Esophagus muscularis mucosa (tissue), 4 donors: Measurements from ENCODE around the gene ZNF385A. TPM values are rescaled to one million over a fixed set of nuclear protein-coding genes. Genes with fewer than 3 reads are reported as not detected.

Experiments
- DNase-seq: peaks from one replicate; pipeline ENCODE4 v3.0.0-alpha.2; 2017; ENCODE audit errors: extremely low spot score
- H3K27ac ChIP-seq, 4 donors: fragments of 200-600 bp; sonication (generic); replicated peaks in 1 of 4; 1 replicate in 3 of 4; 2 replicates in 1 of 4; pipeline ENCODE4 v1.5.1; 2016 to 2019; ENCODE audit warnings: mild to moderate bottlenecking in 1 of 4
- H3K27me3 ChIP-seq, 4 donors: fragments of 200-600 bp; sonication (generic); one replicate each; pipeline versions ENCODE4 v1.5.1 to v1.6.0; 2016 to 2019
- H3K36me3 ChIP-seq, 4 donors: fragments of 200-600 bp; sonication (generic); one replicate each; pipeline ENCODE4 v1.5.1; 2016 to 2019
- H3K4me1 ChIP-seq, 4 donors: fragments of 200-600 bp; sonication (generic); one replicate each; pipeline ENCODE4 v1.5.1; 2016 to 2019
- H3K4me3 ChIP-seq, 4 donors: fragments of 200-600 bp; sonication (generic); 1 replicate in 2 of 4; 2 replicates in 2 of 4; pipeline ENCODE4 v1.5.1; 2016 to 2019; ENCODE audit warnings: mild to moderate bottlenecking in 4 of 4, moderate library complexity in 1 of 4
- H3K9me3 ChIP-seq, 4 donors: fragments of 200-600 bp; sonication (generic); 1 replicate in 3 of 4; 2 replicates in 1 of 4; pipeline ENCODE4 v1.5.1; 2016 to 2019
- CTCF ChIP-seq, 3 experiments: fragments of 200-600 bp in 2 of 3; fragments of 450-650 bp in 1 of 3; sonication (generic) in 2 of 3; IDR thresholded peaks; one replicate each; pipeline ENCODE4 v1.5.1; 2017 to 2019; ENCODE audit warnings: antibody characterized with exemption in 3 of 3, mild to moderate bottlenecking in 2 of 3, moderate library complexity in 1 of 3
- EP300 ChIP-seq: sonication (generic); formaldehyde crosslinking; IDR thresholded peaks from one replicate; pipeline ENCODE4 v1.6.1; 2017; ENCODE audit warnings: antibody characterized with exemption
- POLR2A ChIP-seq: fragments of 450-650 bp; IDR thresholded peaks from one replicate; pipeline ENCODE4 v1.6.1; 2017; ENCODE audit warnings: antibody characterized with exemption, moderate library complexity, mild to moderate bottlenecking, low read depth
- POLR2AphosphoS5 ChIP-seq, 2 donors: sonication (generic); formaldehyde crosslinking; IDR thresholded peaks; one replicate each; pipeline ENCODE4 v1.6.1; 2017; ENCODE audit warnings: antibody characterized with exemption in 2 of 2
- WGBS: methylation state at CpG from one replicate; pipeline ENCODE4 v1.1.5; 2018; 5-methylcytosine and 5-hydroxymethylcytosine counted together
- intact Hi-C: fragments of 100-400 bp; cut with DNase I; formaldehyde crosslinking; loops from one replicate; pipeline ENCODE4 v1.15.1; 2023
- total RNA-seq, 4 donors: library from RNA; depleted of rRNA; stranded (reverse); fragments of >200 nt; gene quantifications; one replicate each; pipeline versions ENCODE4 v1.1.0 to v1.2.1, GENCODE V29; 2016

The ZNF385A gene
- total RNA-seq, 4 donors from 2014 or later, result 15.7 to 32.6 (median 19.4) TPM

GRCh38 chr12:54397157-54397556 is 12.6 kb upstream of the ZNF385A start:
- H3K4me1 ChIP-seq, result peaks cover 0 to 34% (median 22%) of the 10 kb centered on the region in 4 donors
- no peak overlapping the region for H3K4me3 ChIP-seq
- 100% methylated on average over 1 of the region's 1 CpG for WGBS
- peaks cover 75 to 94% (median 83%) of the 10 kb centered on the region in 4 donors for H3K36me3 ChIP-seq
- TF ChIP-seq EP300, result no peak
- TF ChIP-seq POLR2AphosphoS5 (IDR thresholded peaks at IDR 0.05), result peak in 1 of 2 donors; percentile 67
- H3K27me3 ChIP-seq, result no peaks in the 10 kb centered on the region
- H3K9me3 ChIP-seq, result no peaks in the 10 kb centered on the region
- no peak for DNase-seq
- intact Hi-C loops, result no loop called here
- peak overlapping the region in 2 of 4 donors; percentile 11 to 27 for H3K27ac ChIP-seq

GRCh38 chr12:54395545-54395944 is 11.0 kb upstream of the ZNF385A start:
- no peaks in the 10 kb centered on the region for H3K27me3 ChIP-seq
- intact Hi-C loops, result no loop called here
- no peaks in the 10 kb centered on the region for H3K9me3 ChIP-seq
- H3K27ac ChIP-seq, result peak overlapping the region in 1 of 4 donors; percentile 68
- TF ChIP-seq CTCF (IDR thresholded peaks at IDR 0.05) (no peak), POLR2AphosphoS5 (IDR thresholded peaks at IDR 0.05) (peak in 1 of 2 donors; percentile 7)
- H3K4me3 ChIP-seq, result no peak overlapping the region
- peaks cover 59 to 78% (median 67%) of the 10 kb centered on the region in 4 donors for H3K36me3 ChIP-seq
- peaks cover 8 to 50% (median 30%) of the 10 kb centered on the region in 4 donors for H3K4me1 ChIP-seq
- no peak for DNase-seq

GRCh38 chr12:54394986-54395385 is 10.5 kb upstream of the ZNF385A start:
- H3K9me3 ChIP-seq, result no peaks in the 10 kb centered on the region
- TF ChIP-seq POLR2A (no peak), EP300 (no peak), CTCF (IDR thresholded peaks at IDR 0.05) (no peak), POLR2AphosphoS5 (IDR thresholded peaks at IDR 0.05) (peak in 1 of 2 donors; percentile 44)
- peaks cover 53 to 72% (median 61%) of the 10 kb centered on the region in 4 donors for H3K36me3 ChIP-seq
- no peaks in the 10 kb centered on the region for H3K27me3 ChIP-seq
- no peak for DNase-seq
- peaks cover 8 to 56% (median 29%) of the 10 kb centered on the region in 4 donors for H3K4me1 ChIP-seq
- no peak overlapping the region for H3K4me3 ChIP-seq
- WGBS, result 88% methylated on average over 1 of the region's 1 CpG
- H3K27ac ChIP-seq, result peak overlapping the region in 3 of 4 donors; percentile 30 to 68 (median 51)
- intact Hi-C loops, result no loop called here

GRCh38 chr12:54394281-54394719 is 9.8 kb upstream of the ZNF385A start:
- DNase-seq, result no peak
- Histone ChIP-seq H3K27me3 (no peaks in the 10 kb centered on the region), H3K4me1 (peaks cover 8 to 51% (median 27%) of the 10 kb centered on the region in 4 donors), H3K36me3 (peaks cover 47 to 65% (median 54%) of the 10 kb centered on the region in 4 donors), H3K27ac (peak overlapping the region in 3 of 4 donors; percentile 30 to 68 (median 51)), H3K4me3 (no peak overlapping the region), H3K9me3 (no peaks in the 10 kb centered on the region)
- WGBS, result 46% methylated on average over 4 of the region's 4 CpGs
- TF ChIP-seq POLR2A (no peak), POLR2AphosphoS5 (IDR thresholded peaks at IDR 0.05) (peak in 1 of 2 donors; percentile 23), EP300 (no peak), CTCF (IDR thresholded peaks at IDR 0.05) (peak; percentile 53 to 76 (median 54))
- intact Hi-C loops, result no loop called here

- intact Hi-C loops, result no loop called here
- DNase-seq, result no peak
- H3K36me3 ChIP-seq, result peaks cover 41 to 60% (median 49%) of the 10 kb centered on the region in 4 donors
- H3K9me3 ChIP-seq, result no peaks in the 10 kb centered on the region
- 68% methylated on average over 3 of the region's 3 CpGs for WGBS
- H3K27me3 ChIP-seq, result no peaks in the 10 kb centered on the region
- no peak for TF ChIP-seq EP300
- TF ChIP-seq CTCF (IDR thresholded peaks at IDR 0.05), result no peak
- TF ChIP-seq POLR2A, result no peak
- no peak for TF ChIP-seq POLR2AphosphoS5 (IDR thresholded peaks at IDR 0.05)
- no peak overlapping the region for H3K4me3 ChIP-seq
- H3K27ac ChIP-seq, result peak overlapping the region; percentile 20 to 68 (median 40)
- H3K4me1 ChIP-seq, result peaks cover 8 to 47% (median 27%) of the 10 kb centered on the region in 4 donors
Observed at GRCh38 chr12:54393743-54394142, 9.2 kb upstream of the ZNF385A start.
